Lower leg skin (tissue), 3 donors: ENCODE measurements around the gene ERGIC1.

Source experiments
- CTCF ChIP-seq, 3 donors: fragments of 450-650 bp; IDR thresholded peaks; one replicate each; pipeline ENCODE4 v1.5.1; 2016; ENCODE audit warnings: antibody characterized with exemption in 3 of 3, mild to moderate bottlenecking in 3 of 3, moderate library complexity in 2 of 3
- POLR2A ChIP-seq, 2 donors: fragments of 450-650 bp; IDR thresholded peaks; one replicate each; pipeline ENCODE4 v1.6.1; 2016 to 2017; ENCODE audit warnings: antibody characterized with exemption in 2 of 2, mild to moderate bottlenecking in 1 of 2, moderate library complexity in 1 of 2

GRCh38 chr5:172943283-172943841 lies 109.3 kb downstream of the ERGIC1 start:
- TF ChIP-seq CTCF (IDR thresholded peaks at IDR 0.05) (no peak), POLR2A (IDR thresholded peaks at IDR 0.05) (no peak)
